SK-N-SH (cell line): ENCODE data around the gene TRAF4. TPM values are rescaled to one million over a fixed set of nuclear protein-coding genes. Genes with fewer than 3 reads are reported as not detected.

Experiments used
- CTCF ChIA-PET: fragments of 300-600, 350-600 bp; formaldehyde crosslinking; extraction: SDS; loops from one replicate; lab custom pipeline; 2021; lab: Yijun Ruan, JAX
- POLR2A ChIA-PET: fragments of 350-600 bp; sonication (Branson Sonifier 250); formaldehyde crosslinking; extraction: SDS; loops from one replicate; lab custom pipeline; 2020; ENCODE audit warnings: antibody characterized with exemption, inconsistent platforms; lab: Yijun Ruan, JAX
- DNase-seq: peaks from one replicate; pipeline ENCODE4 v3.0.0; 2012
- H2AFZ ChIP-seq: fragments of 200-600 bp; sonication (generic); 2 replicates; pipeline ENCODE4 v1.8.1; 2016; ENCODE audit warnings: antibody characterized with exemption, mild to moderate bottlenecking, low read depth
- H3F3A ChIP-seq: fragments of 200-600 bp; sonication (generic); replicated peaks from 2 replicates; pipeline ENCODE3; 2016; ENCODE audit warnings: antibody characterized with exemption, mild to moderate bottlenecking; ENCODE audit not compliant: insufficient read depth
- H3K27ac ChIP-seq, 2 experiments: fragments of 200-500 bp in 1 of 2; fragments of 200-600 bp in 1 of 2; sonication (Bioruptor generic) in 1 of 2; sonication (generic), shearing (Covaris generic) in 1 of 2; 2 replicates each; pipeline versions ENCODE4 v1.5.1 to v1.6.1; 2014 to 2016; ENCODE audit warnings: low read depth in 2 of 2, inconsistent platforms in 1 of 2, low read length in 1 of 2, mild to moderate bottlenecking in 1 of 2, mixed read lengths in 1 of 2
- H3K27me3 ChIP-seq: fragments of 200-600 bp; sonication (generic), shearing (Covaris generic); 2 replicates; pipeline ENCODE4 v1.6.1; 2016; ENCODE audit warnings: mixed run types; ENCODE audit not compliant: insufficient read depth
- H3K36me3 ChIP-seq, 2 experiments: fragments of 200-500 bp in 1 of 2; fragments of 200-600 bp in 1 of 2; sonication (Bioruptor generic) in 1 of 2; sonication (generic) in 1 of 2; replicated peaks in 1 of 2; 2 replicates each; pipeline versions ENCODE3 to v1.5.1; 2014 to 2016; ENCODE audit warnings: low read length in 1 of 2, mild to moderate bottlenecking in 1 of 2; ENCODE audit not compliant: insufficient read depth in 2 of 2, control insufficient read depth in 1 of 2
- H3K4me1 ChIP-seq, 2 experiments: fragments of 200-500 bp in 1 of 2; fragments of 200-600 bp in 1 of 2; sonication (Bioruptor generic) in 1 of 2; sonication (generic), shearing (Covaris generic) in 1 of 2; 2 replicates each; pipeline versions ENCODE4 v1.5.1 to v1.6.1; 2014 to 2016; ENCODE audit warnings: low read depth in 1 of 2, low read length in 1 of 2, mixed run types in 1 of 2; ENCODE audit not compliant: insufficient read depth in 2 of 2, control insufficient read depth in 1 of 2
- H3K4me2 ChIP-seq: fragments of 200-600 bp; sonication (generic), shearing (Covaris generic); 2 replicates; pipeline ENCODE4 v1.6.1; 2017; ENCODE audit warnings: mixed run types
- H3K4me3 ChIP-seq, 2 experiments: fragments of 200-500 bp in 1 of 2; fragments of 200-600 bp in 1 of 2; sonication (Bioruptor generic) in 1 of 2; sonication (generic), shearing (Covaris generic) in 1 of 2; 2 replicates each; pipeline versions ENCODE4 v1.5.1 to v1.8.1; 2014 to 2016; ENCODE audit warnings: low read depth in 2 of 2, inconsistent platforms in 1 of 2, low read length in 1 of 2, mild to moderate bottlenecking in 1 of 2, mixed read lengths in 1 of 2, moderate library complexity in 1 of 2
- H3K79me2 ChIP-seq: fragments of 200-600 bp; sonication (generic); 2 replicates; pipeline ENCODE4 v1.8.1; 2017; ENCODE audit warnings: mild to moderate bottlenecking; ENCODE audit not compliant: insufficient read depth
- H3K9ac ChIP-seq: fragments of 200-600 bp; sonication (generic); 2 replicates; pipeline ENCODE4 v1.6.1; 2017; ENCODE audit warnings: mixed run types
- H3K9me2 ChIP-seq: fragments of 200-600 bp; sonication (generic); 2 replicates; pipeline ENCODE4 v1.6.1; 2017; ENCODE audit warnings: mixed run types
- H3K9me3 ChIP-seq: fragments of 200-600 bp; sonication (generic); 2 replicates; pipeline ENCODE4 v1.6.1; 2017; ENCODE audit warnings: mixed run types, mild to moderate bottlenecking, moderate library complexity
- H4K20me1 ChIP-seq: fragments of 200-600 bp; sonication (generic); 2 replicates; pipeline ENCODE4 v1.6.1; 2017; ENCODE audit warnings: mild to moderate bottlenecking, mixed run types; ENCODE audit not compliant: insufficient read depth
- CHD2 ChIP-seq: fragments of 150-350 bp; IDR thresholded peaks from 2 replicates; pipeline ENCODE4 v1.6.1; 2018; ENCODE audit warnings: low read length; ENCODE audit not compliant: partially characterized antibody
- CTCF ChIP-seq: fragments of 200-600 bp; sonication (generic); IDR thresholded peaks from 2 replicates; pipeline ENCODE4 v1.6.1; 2017; ENCODE audit warnings: antibody characterized with exemption, mild to moderate bottlenecking, moderate library complexity
- EP300 ChIP-seq, 2 experiments: IDR thresholded peaks; 2 replicates each; pipeline versions ENCODE4 v1.4.0 to v1.6.1; 2012; ENCODE audit warnings: borderline replicate concordance in 1 of 2, low read depth in 1 of 2, low read length in 1 of 2
- FOXJ3 ChIP-seq: sonication (generic); formaldehyde crosslinking; IDR thresholded peaks from 2 replicates; pipeline ENCODE4 v1.5.1; 2020; ENCODE audit warnings: mild to moderate bottlenecking, missing genetic modification reagents
- FOXM1 ChIP-seq: IDR thresholded peaks from 2 replicates; pipeline ENCODE4 v1.4.0; 2012; ENCODE audit warnings: low read depth, mild to moderate bottlenecking
- GATA2 ChIP-seq: sonication (generic); formaldehyde crosslinking; IDR thresholded peaks from 2 replicates; pipeline ENCODE4 v1.5.0; 2020; ENCODE audit warnings: mild to moderate bottlenecking, missing genetic modification reagents
- JUND ChIP-seq: IDR thresholded peaks from 2 replicates; pipeline ENCODE4 v1.4.0; 2012
- MEF2A ChIP-seq: IDR thresholded peaks from 2 replicates; pipeline ENCODE4 v1.4.0; 2012; ENCODE audit warnings: low read depth, borderline replicate concordance
- MXI1 ChIP-seq: IDR thresholded peaks from 2 replicates; pipeline ENCODE4 v1.6.1; 2012; ENCODE audit warnings: mild to moderate bottlenecking, low read depth, low read length, improper control_type of control experiment
- PBX3 ChIP-seq: IDR thresholded peaks from 2 replicates; pipeline ENCODE4; 2012
- POLR2AphosphoS5 ChIP-seq: IDR thresholded peaks from 2 replicates; pipeline ENCODE4 v1.6.1; 2012; ENCODE audit warnings: low read depth, low read length
- REST ChIP-seq: IDR thresholded peaks from 2 replicates; pipeline ENCODE4 v1.6.1; 2012; ENCODE audit warnings: mild to moderate bottlenecking, low read depth, low read length, moderate library complexity
- RFX5 ChIP-seq: IDR thresholded peaks from 2 replicates; pipeline ENCODE4 v1.6.1; 2012; ENCODE audit warnings: mild to moderate bottlenecking, improper control_type of control experiment, low read length
- SIN3A ChIP-seq: IDR thresholded peaks from 2 replicates; pipeline ENCODE4 v1.6.1; 2012; ENCODE audit warnings: low read depth, mild to moderate bottlenecking, low read length, moderate library complexity, borderline replicate concordance
- TAF1 ChIP-seq: IDR thresholded peaks from 2 replicates; pipeline ENCODE4 v1.6.1; 2012; ENCODE audit warnings: low read depth, mild to moderate bottlenecking, low read length, moderate library complexity, borderline replicate concordance
- USF2 ChIP-seq: fragments of 150-350 bp; IDR thresholded peaks from 2 replicates; pipeline ENCODE4 v1.6.1; 2017; ENCODE audit warnings: antibody characterized with exemption, low read length, low read depth, borderline replicate concordance
- WGBS: methylation state at CpG from one replicate; pipeline ENCODE4 v1.1.6; 2017; ENCODE audit warnings: low lambda C conversion rate; 5-methylcytosine and 5-hydroxymethylcytosine counted together
- polyA plus RNA-seq, 3 experiments: library from polyadenylated mRNA; depleted of rRNA; stranded (reverse); fragments of >200 nt; gene quantifications; 2 replicates each; pipeline ENCODE4 v1.2.3, GENCODE V29; 2012

Gene TRAF4
- polyA plus RNA-seq, 1 of the 3 experiments (the other 2 are of a cell fraction), result 95.7 TPM

- no peaks in the 10 kb centered on the region for H3K9me2 ChIP-seq
- ChIA-PET CTCF (interaction anchor here (1.1 to 4.1 kb wide), 6 partner anchors 9 to 190 kb away, joined by 3 to 25 read pairs (median 5); partner anchors contain the start of genes NEK8, RPL23A and TLCD1), POLR2A (interaction anchor here (0.6 to 3.2 kb wide), 6 partner anchors 9 to 239 kb away, joined by 3 to 46 read pairs (median 6); partner anchors contain the start of genes FLOT2, PHF12, RPL23A and SDF2)
- peaks cover 9% of the 10 kb centered on the region; the same call in 1 of the 2 replicates for H3K79me2 ChIP-seq
- H3K9me3 ChIP-seq, result no peaks in the 10 kb centered on the region
- peak within 1 kb of the TSS; percentile 95 for H3K4me2 ChIP-seq
- no peaks in the 10 kb centered on the region for H4K20me1 ChIP-seq
- peaks cover 32% of the 10 kb centered on the region for H3F3A ChIP-seq
- peak within 1 kb of the TSS; percentile 90 for H3K9ac ChIP-seq
- H3K27ac ChIP-seq, result peak within 1 kb of the TSS; percentile 78 to 90
- WGBS, result 85% methylated on average over 20 of the region's 20 CpGs
- no peaks in the 10 kb centered on the region for H3K27me3 ChIP-seq
- H3K36me3 ChIP-seq, result no peaks in the 10 kb centered on the region
- peak within 1 kb of the TSS; percentile 59 to 69 for H3K4me3 ChIP-seq
- peak within 1 kb of the TSS; percentile 83; the same call in 1 of the 2 replicates for H2AFZ ChIP-seq
- no peak for DNase-seq
- H3K4me1 ChIP-seq, result peaks cover 0 to 7% of the 10 kb centered on the region in 2 experiments; a peak in 2 of 4 replicates
- TF ChIP-seq CHD2, result no peak
- TF ChIP-seq POLR2AphosphoS5, result no peak
- no peak for TF ChIP-seq FOXM1
- no peak for TF ChIP-seq REST
- no peak for TF ChIP-seq CTCF
- TF ChIP-seq MEF2A, result no peak
- no peak for TF ChIP-seq RFX5
- no peak for TF ChIP-seq TAF1
- no peak for TF ChIP-seq GATA2 (CRISPR knock-in tag)
- no peak for TF ChIP-seq USF2
- no peak for TF ChIP-seq JUND
- TF ChIP-seq EP300 (IDR thresholded peaks at IDR 0.05; ENCODE audit: borderline replicate concordance in 1 of 2, low read depth in 1 of 2, low read length in 1 of 2), result no peak
- TF ChIP-seq MXI1, result no peak
- no peak for TF ChIP-seq PBX3
- TF ChIP-seq FOXJ3 (CRISPR knock-in tag), result no peak
- no peak for TF ChIP-seq SIN3A
Observed at GRCh38 chr17:28711723-28712031, 32.1 kb upstream of the TRAF4 start, which contains the start of gene PROCA1. TSS of gene PROCA1 (minus strand) at chr17:28711888. CDS start at chr17:28711660, 228 bp downstream.
